Duodenal mucosa (tissue), 2 donors: ENCODE measurements around the gene CHSY1.
A peak's percentile ranks its signal among the peaks of the same experiment; 100 is the strongest.

Experiments
- H3K27ac ChIP-seq: one replicate; pipeline ENCODE4 v1.7.0; 2013; ENCODE audit warnings: low read depth, low read length
- H3K27me3 ChIP-seq, 2 donors: one replicate each; pipeline ENCODE4 v1.7.0; 2013; ENCODE audit warnings: low read length in 2 of 2, control low read depth in 1 of 2; ENCODE audit not compliant: insufficient read depth in 2 of 2, control insufficient read depth in 1 of 2
- H3K36me3 ChIP-seq, 2 donors: one replicate each; pipeline ENCODE4 v1.7.0; 2013; ENCODE audit warnings: low read length in 2 of 2, control low read depth in 1 of 2; ENCODE audit not compliant: insufficient read depth in 2 of 2, control insufficient read depth in 1 of 2
- H3K4me1 ChIP-seq, 2 donors: one replicate each; pipeline ENCODE4 v1.7.0; 2013; ENCODE audit warnings: low read length in 2 of 2, control low read depth in 1 of 2; ENCODE audit not compliant: insufficient read depth in 2 of 2, control insufficient read depth in 1 of 2
- H3K4me3 ChIP-seq, 2 donors: one replicate each; pipeline ENCODE4 v1.7.0; 2013; ENCODE audit warnings: low read length in 2 of 2, low read depth in 1 of 2
- H3K9ac ChIP-seq, 2 donors: one replicate each; pipeline ENCODE4 v1.7.0; 2013; ENCODE audit warnings: low read length in 2 of 2, low read depth in 1 of 2
- H3K9me3 ChIP-seq, 2 donors: one replicate each; pipeline ENCODE4 v1.7.0; 2013; ENCODE audit warnings: low read length in 2 of 2, control low read depth in 1 of 2; ENCODE audit not compliant: control insufficient read depth in 1 of 2

Gene CHSY1

GRCh38 chr15:101283931-101284330, 32.1 kb upstream of the CHSY1 start:
- H3K9ac ChIP-seq = no peak overlapping the region
- H3K4me3 ChIP-seq = no peak overlapping the region
- no peak overlapping the region for H3K27ac ChIP-seq
- peaks cover 15 to 20% of the 10 kb centered on the region in 2 donors for H3K4me1 ChIP-seq
- no peaks in the 10 kb centered on the region for H3K27me3 ChIP-seq
- H3K9me3 ChIP-seq = no peaks in the 10 kb centered on the region
- H3K36me3 ChIP-seq = peaks cover 48 to 71% of the 10 kb centered on the region in 2 donors

- Histone ChIP-seq H3K9ac (peak overlapping the region in 1 of 2 donors; percentile 18), H3K27me3 (no peaks in the 10 kb centered on the region), H3K4me3 (no peak overlapping the region), H3K27ac (peak overlapping the region; percentile 68), H3K4me1 (peaks cover 31 to 38% of the 10 kb centered on the region in 2 donors), H3K9me3 (no peaks in the 10 kb centered on the region), H3K36me3 (peaks cover 27 to 49% of the 10 kb centered on the region in 2 donors)
Observed at GRCh38 chr15:101280007-101280406, 28.2 kb upstream of the CHSY1 start.

- Histone ChIP-seq H3K27me3 (no peaks in the 10 kb centered on the region), H3K27ac (no peak overlapping the region), H3K4me3 (peak overlapping the region; percentile 70), H3K9ac (peak overlapping the region; percentile 51 to 58), H3K4me1 (peaks cover 31 to 41% of the 10 kb centered on the region in 2 donors), H3K9me3 (no peaks in the 10 kb centered on the region), H3K36me3 (peaks cover 35 to 52% of the 10 kb centered on the region in 2 donors)
Observed at GRCh38 chr15:101277943-101278564, 26.2 kb upstream of the CHSY1 start.

GRCh38 chr15:101277038-101277822, 25.4 kb upstream of the CHSY1 start, which contains the start of gene SELENOS:
Gene SELENOS, minus strand, starts transcription at chr15:101277485. Its CDS starts 68 bp downstream, at chr15:101277417.
- Histone ChIP-seq H3K9me3 (no peaks in the 10 kb centered on the region), H3K27ac (peak within 1 kb of the TSS; percentile 94), H3K4me3 (peak within 1 kb of the TSS; percentile 84 to 92), H3K9ac (peak within 1 kb of the TSS; percentile 90 to 92), H3K4me1 (peaks cover 31 to 41% of the 10 kb centered on the region in 2 donors), H3K36me3 (peaks cover 34 to 52% of the 10 kb centered on the region in 2 donors), H3K27me3 (no peaks in the 10 kb centered on the region)

- H3K9ac ChIP-seq = peak overlapping the region; percentile 90 to 92
- peak overlapping the region; percentile 84 to 92 for H3K4me3 ChIP-seq
- no peaks in the 10 kb centered on the region for H3K27me3 ChIP-seq
- peaks cover 31 to 41% of the 10 kb centered on the region in 2 donors for H3K4me1 ChIP-seq
- no peaks in the 10 kb centered on the region for H3K9me3 ChIP-seq
- H3K27ac ChIP-seq = peak overlapping the region; percentile 94
- peaks cover 28 to 51% of the 10 kb centered on the region in 2 donors for H3K36me3 ChIP-seq
Observed at GRCh38 chr15:101276501-101277037, 24.7 kb upstream of the CHSY1 start.

GRCh38 chr15:101275018-101275417, 23.2 kb upstream of the CHSY1 start:
- Histone ChIP-seq H3K4me1 (peaks cover 20 to 31% of the 10 kb centered on the region in 2 donors), H3K4me3 (no peak overlapping the region), H3K9ac (peak overlapping the region in 1 of 2 donors; percentile 92), H3K36me3 (peaks cover 40 to 56% of the 10 kb centered on the region in 2 donors), H3K27ac (no peak overlapping the region), H3K27me3 (no peaks in the 10 kb centered on the region), H3K9me3 (no peaks in the 10 kb centered on the region)

GRCh38 chr15:101273534-101273933, 21.7 kb upstream of the CHSY1 start:
- Histone ChIP-seq H3K27ac (no peak overlapping the region), H3K27me3 (no peaks in the 10 kb centered on the region), H3K4me1 (peaks cover 18 to 25% of the 10 kb centered on the region in 2 donors), H3K4me3 (no peak overlapping the region), H3K9me3 (no peaks in the 10 kb centered on the region), H3K36me3 (peaks cover 40 to 66% of the 10 kb centered on the region in 2 donors), H3K9ac (no peak overlapping the region)

GRCh38 chr15:101272584-101272983, 20.7 kb upstream of the CHSY1 start:
- no peak overlapping the region for H3K9ac ChIP-seq
- no peaks in the 10 kb centered on the region for H3K9me3 ChIP-seq
- H3K4me1 ChIP-seq = peaks cover 8 to 17% of the 10 kb centered on the region in 2 donors
- no peaks in the 10 kb centered on the region for H3K27me3 ChIP-seq
- peaks cover 40 to 66% of the 10 kb centered on the region in 2 donors for H3K36me3 ChIP-seq
- no peak overlapping the region for H3K27ac ChIP-seq
- no peak overlapping the region for H3K4me3 ChIP-seq

GRCh38 chr15:101269479-101270223, 17.8 kb upstream of the CHSY1 start:
- Histone ChIP-seq H3K9me3 (no peaks in the 10 kb centered on the region), H3K9ac (no peak overlapping the region), H3K36me3 (peaks cover 37 to 56% of the 10 kb centered on the region in 2 donors), H3K27me3 (no peaks in the 10 kb centered on the region), H3K27ac (no peak overlapping the region), H3K4me1 (peaks cover 0 to 11% of the 10 kb centered on the region in 2 donors), H3K4me3 (no peak overlapping the region)
